ENCODE data around the gene MPPED2.

GRCh38 chr11:30377347-30377746 lies 208.8 kb downstream of the MPPED2 start:
- TF ChIP-seq CTCF (IDR thresholded peaks at IDR 0.05) (no peak), POLR2A (IDR thresholded peaks at IDR 0.05) (no peak)
